Measurements from ENCODE around the gene RNASEH2A. TPM values are rescaled to one million over a fixed set of nuclear protein-coding genes. Genes with fewer than 3 reads are reported as not detected.
A peak's percentile ranks its signal among the peaks of the same experiment; 100 is the strongest.

RNASEH2A gene
- polyA plus RNA-seq, 2 of the 4 experiments (the other 2 are of a cell fraction), result 37.2 to 45.5 TPM

DNA sequence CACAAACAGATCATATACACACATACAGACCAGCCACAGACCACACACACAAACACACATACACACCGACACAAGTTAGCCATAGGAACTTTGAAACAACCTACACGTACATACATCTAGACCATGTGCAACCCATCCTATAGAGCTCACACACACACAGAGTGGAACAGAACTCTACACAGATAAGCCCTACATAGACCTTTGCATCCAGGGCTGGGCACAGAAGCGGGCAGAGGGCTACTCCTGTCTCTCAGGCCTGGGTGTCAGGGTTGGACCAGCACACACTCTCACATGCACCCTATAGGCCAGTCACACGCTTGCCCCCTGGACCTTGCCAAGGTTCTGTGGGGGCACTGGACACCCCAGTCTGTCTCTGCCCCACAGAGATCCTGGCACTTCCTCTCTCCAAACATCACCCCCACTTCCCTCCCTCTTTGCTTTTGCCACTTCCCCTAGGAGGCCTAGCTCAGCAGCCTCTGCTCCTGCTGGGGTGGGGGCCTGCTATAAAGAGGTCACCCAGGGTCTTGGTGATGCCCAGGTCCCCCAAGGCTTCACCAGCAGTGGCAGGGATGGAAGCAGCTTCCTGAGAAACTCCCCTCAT lies 20.9 kb upstream of the RNASEH2A start (continued):
- TF ChIP-seq, protein P1, sequence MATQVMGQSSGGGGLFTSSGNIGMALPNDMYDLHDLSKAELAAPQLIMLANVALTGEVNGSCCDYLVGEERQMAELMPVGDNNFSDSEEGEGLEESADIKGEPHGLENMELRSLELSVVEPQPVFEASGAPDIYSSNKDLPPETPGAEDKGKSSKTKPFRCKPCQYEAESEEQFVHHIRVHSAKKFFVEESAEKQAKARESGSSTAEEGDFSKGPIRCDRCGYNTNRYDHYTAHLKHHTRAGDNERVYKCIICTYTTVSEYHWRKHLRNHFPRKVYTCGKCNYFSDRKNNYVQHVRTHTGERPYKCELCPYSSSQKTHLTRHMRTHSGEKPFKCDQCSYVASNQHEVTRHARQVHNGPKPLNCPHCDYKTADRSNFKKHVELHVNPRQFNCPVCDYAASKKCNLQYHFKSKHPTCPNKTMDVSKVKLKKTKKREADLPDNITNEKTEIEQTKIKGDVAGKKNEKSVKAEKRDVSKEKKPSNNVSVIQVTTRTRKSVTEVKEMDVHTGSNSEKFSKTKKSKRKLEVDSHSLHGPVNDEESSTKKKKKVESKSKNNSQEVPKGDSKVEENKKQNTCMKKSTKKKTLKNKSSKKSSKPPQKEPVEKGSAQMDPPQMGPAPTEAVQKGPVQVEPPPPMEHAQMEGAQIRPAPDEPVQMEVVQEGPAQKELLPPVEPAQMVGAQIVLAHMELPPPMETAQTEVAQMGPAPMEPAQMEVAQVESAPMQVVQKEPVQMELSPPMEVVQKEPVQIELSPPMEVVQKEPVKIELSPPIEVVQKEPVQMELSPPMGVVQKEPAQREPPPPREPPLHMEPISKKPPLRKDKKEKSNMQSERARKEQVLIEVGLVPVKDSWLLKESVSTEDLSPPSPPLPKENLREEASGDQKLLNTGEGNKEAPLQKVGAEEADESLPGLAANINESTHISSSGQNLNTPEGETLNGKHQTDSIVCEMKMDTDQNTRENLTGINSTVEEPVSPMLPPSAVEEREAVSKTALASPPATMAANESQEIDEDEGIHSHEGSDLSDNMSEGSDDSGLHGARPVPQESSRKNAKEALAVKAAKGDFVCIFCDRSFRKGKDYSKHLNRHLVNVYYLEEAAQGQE (IDR thresholded peaks at IDR 0.05), result no peak
- TF ChIP-seq HEYL (CRISPR knock-in tag; IDR thresholded peaks at IDR 0.05) (no peak), MAFK (IDR thresholded peaks at IDR 0.05; ENCODE audit: partially characterized antibody) (no peak), RFX5 (IDR thresholded peaks at IDR 0.05) (no peak), CBX2 (IDR thresholded peaks at IDR 0.05; ENCODE audit: borderline replicate concordance, low read depth) (no peak), JUNB (IDR thresholded peaks at IDR 0.05) (no peak)

DNA sequence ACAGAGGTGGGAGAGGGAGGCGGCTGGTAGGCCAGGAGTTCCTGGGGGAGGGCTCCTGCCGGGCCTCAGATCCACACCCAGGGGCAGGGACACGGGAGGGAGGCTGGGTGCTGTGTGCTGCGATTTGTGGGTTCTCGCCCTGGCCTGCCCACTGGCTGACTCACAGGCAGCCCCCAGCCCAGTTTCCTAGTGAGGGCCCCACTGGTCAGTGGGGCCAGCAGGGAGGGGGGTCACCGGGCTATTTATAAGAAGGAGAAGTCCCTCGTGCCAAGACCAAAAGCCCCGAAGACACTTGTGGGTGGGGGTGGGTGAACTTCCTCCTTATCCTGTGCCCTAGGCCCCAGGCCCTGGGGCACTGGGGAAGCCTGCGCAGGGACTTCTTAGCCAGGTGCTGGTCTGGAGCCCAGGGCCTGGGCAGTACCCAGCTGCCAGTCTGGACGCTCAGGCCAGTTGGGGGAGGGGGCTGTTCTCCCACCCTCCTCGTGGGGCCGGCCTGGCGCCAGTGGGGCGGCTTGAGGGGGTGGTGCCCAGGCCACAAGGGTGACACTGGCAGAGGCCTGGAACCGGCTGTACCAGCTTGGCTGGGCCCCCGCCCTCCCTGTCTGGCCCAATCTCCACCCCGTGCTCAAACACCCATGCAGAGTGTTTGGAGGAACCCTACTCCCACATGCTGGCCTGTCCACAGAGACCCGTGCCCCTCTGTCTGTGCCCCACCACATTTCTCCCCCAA lies 20.1 kb upstream of the RNASEH2A start:
- DNase-seq (ENCODE audit: low read depth in 1 of 2, low spot score in 1 of 2) (peak in 1 of 2 experiments; percentile 31), ATAC-seq (no peak), FAIRE-seq (no peak)
- Histone ChIP-seq H3K4me3 (no peak overlapping the region), H3K4me1 (peaks cover 80% of the 10 kb centered on the region), H3K4me2 (peak overlapping the region; percentile 99), H3K9me3 (no peaks in the 10 kb centered on the region), H3K27ac (peak overlapping the region; percentile 96 to 99)
- TF ChIP-seq ZC3H11A (IDR thresholded peaks at IDR 0.05) (no peak), RNF2 (IDR thresholded peaks at IDR 0.05; ENCODE audit: borderline replicate concordance, low read depth) (no peak), EHF (CRISPR knock-in tag; IDR thresholded peaks at IDR 0.05) (no peak), NPAS2 (CRISPR knock-in tag; IDR thresholded peaks at IDR 0.05; ENCODE audit: borderline replicate concordance) (no peak), EHMT2 (IDR thresholded peaks at IDR 0.05; ENCODE audit: low read depth) (no peak), HOXB5 (CRISPR knock-in tag; IDR thresholded peaks at IDR 0.05) (no peak), NFE2L2 (conservative IDR thresholded peaks at IDR 0.05; ENCODE audit: low read length) (no peak), KDM1A (IDR thresholded peaks at IDR 0.05; ENCODE audit: low read depth) (no peak)
- TF ChIP-seq, protein P2, sequence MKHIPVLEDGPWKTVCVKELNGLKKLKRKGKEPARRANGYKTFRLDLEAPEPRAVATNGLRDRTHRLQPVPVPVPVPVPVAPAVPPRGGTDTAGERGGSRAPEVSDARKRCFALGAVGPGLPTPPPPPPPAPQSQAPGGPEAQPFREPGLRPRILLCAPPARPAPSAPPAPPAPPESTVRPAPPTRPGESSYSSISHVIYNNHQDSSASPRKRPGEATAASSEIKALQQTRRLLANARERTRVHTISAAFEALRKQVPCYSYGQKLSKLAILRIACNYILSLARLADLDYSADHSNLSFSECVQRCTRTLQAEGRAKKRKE (CRISPR knock-in tag; IDR thresholded peaks at IDR 0.05; ENCODE audit: low read depth), result no peak
- TF ChIP-seq, protein P3, sequence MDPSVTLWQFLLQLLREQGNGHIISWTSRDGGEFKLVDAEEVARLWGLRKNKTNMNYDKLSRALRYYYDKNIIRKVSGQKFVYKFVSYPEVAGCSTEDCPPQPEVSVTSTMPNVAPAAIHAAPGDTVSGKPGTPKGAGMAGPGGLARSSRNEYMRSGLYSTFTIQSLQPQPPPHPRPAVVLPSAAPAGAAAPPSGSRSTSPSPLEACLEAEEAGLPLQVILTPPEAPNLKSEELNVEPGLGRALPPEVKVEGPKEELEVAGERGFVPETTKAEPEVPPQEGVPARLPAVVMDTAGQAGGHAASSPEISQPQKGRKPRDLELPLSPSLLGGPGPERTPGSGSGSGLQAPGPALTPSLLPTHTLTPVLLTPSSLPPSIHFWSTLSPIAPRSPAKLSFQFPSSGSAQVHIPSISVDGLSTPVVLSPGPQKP (IDR thresholded peaks at IDR 0.05; ENCODE audit: low read depth, low read length), result no peak
- ChIA-PET POLR2A (interaction anchor here (0.6 kb wide), 1 partner anchor 78 kb away, joined by 3 read pairs; no protein-coding TSS in a partner anchor), CTCF (interaction anchor here (3.1 to 5.0 kb wide), 2 partner anchors 9 to 10 kb away, joined by 17 to 58 read pairs; no protein-coding TSS in a partner anchor)
- 52% methylated on average over 6 of the region's 18 CpGs for WGBS (ENCODE audit: missing lambda C conversion rate)

DNA sequence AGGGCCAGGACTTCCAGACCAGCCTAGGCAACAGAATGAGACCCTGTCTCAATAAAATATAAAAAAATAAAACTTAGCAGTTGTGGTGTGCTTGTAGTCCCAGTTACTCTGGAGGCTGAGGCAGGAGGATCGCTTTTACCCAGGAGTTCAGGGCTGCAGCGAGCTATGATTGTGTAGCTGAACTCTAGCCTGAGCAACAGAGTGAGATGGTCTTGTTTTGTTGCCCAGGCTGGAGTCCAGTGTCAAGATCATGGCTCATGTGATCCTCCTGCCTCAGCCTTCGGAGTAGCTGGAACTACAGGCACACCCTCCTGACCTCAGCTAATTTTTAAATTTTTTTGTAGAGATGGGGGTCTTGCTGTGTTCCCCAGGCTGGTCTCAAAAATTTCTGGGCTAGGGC lies 19.4 kb upstream of the RNASEH2A start:
- FAIRE-seq (no peak), ATAC-seq (no peak), DNase-seq (ENCODE audit: low read depth in 1 of 2, low spot score in 1 of 2) (no peak)
- ChIA-PET POLR2A (no interaction called here), CTCF (interaction anchor here (1.3 to 5.0 kb wide), 3 partner anchors 9 to 13 kb away, joined by 3 to 58 read pairs (median 17); no protein-coding TSS in a partner anchor)
- no peaks in the 10 kb centered on the region for H3K9me3 ChIP-seq
- H3K4me3 ChIP-seq, result no peak overlapping the region
- WGBS (ENCODE audit: missing lambda C conversion rate), result 94% methylated on average over 3 of the region's 3 CpGs
- peak overlapping the region; percentile 96 to 99 for H3K27ac ChIP-seq
- H3K4me1 ChIP-seq, result peaks cover 74% of the 10 kb centered on the region
- peak overlapping the region; percentile 99; the same call in 2 of the 3 replicates for H3K4me2 ChIP-seq
- no peak for TF ChIP-seq ZFP36 (IDR thresholded peaks at IDR 0.05; ENCODE audit: borderline replicate concordance, partially characterized antibody)
- TF ChIP-seq HDAC2 (IDR thresholded peaks at IDR 0.05), result no peak
- no peak for TF ChIP-seq RCOR1 (IDR thresholded peaks at IDR 0.05; ENCODE audit: low read depth, low read length)
- TF ChIP-seq, protein P4, sequence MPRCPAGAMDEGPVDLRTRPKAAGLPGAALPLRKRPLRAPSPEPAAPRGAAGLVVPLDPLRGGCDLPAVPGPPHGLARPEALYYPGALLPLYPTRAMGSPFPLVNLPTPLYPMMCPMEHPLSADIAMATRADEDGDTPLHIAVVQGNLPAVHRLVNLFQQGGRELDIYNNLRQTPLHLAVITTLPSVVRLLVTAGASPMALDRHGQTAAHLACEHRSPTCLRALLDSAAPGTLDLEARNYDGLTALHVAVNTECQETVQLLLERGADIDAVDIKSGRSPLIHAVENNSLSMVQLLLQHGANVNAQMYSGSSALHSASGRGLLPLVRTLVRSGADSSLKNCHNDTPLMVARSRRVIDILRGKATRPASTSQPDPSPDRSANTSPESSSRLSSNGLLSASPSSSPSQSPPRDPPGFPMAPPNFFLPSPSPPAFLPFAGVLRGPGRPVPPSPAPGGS (IDR thresholded peaks at IDR 0.05), result no peak
- no peak for TF ChIP-seq FOXS1 (CRISPR knock-in tag; IDR thresholded peaks at IDR 0.05)
- TF ChIP-seq JUNB (IDR thresholded peaks at IDR 0.05), result no peak
- TF ChIP-seq, protein P1 (IDR thresholded peaks at IDR 0.05), result no peak
- no peak for TF ChIP-seq CEBPB (IDR thresholded peaks at IDR 0.05)
- no peak for TF ChIP-seq ZNF302 (CRISPR knock-in tag; IDR thresholded peaks at IDR 0.05)
